IPS-20b (cell line): ENCODE results near the gene SMPD2.
"Not testable (repeated sequence)": the region's sequence is repeated elsewhere in the genome, so short reads cannot be mapped to it uniquely, and the experiment has no call there.

ENCODE experiments used
- H3K27ac ChIP-seq: one replicate; pipeline ENCODE4 v1.5.1; 2013; ENCODE audit warnings: low read length
- H3K27me3 ChIP-seq: 2 replicates; pipeline ENCODE4 v1.6.1; 2013; ENCODE audit warnings: mild to moderate bottlenecking, low read length, inconsistent platforms; ENCODE audit not compliant: insufficient read depth
- H3K36me3 ChIP-seq: 2 replicates; pipeline ENCODE4 v1.6.1; 2013; ENCODE audit warnings: low read depth, mild to moderate bottlenecking, inconsistent platforms, low read length, moderate library complexity; ENCODE audit not compliant: insufficient read depth
- H3K4me1 ChIP-seq: 2 replicates; pipeline ENCODE4 v1.6.1; 2013; ENCODE audit warnings: mild to moderate bottlenecking, control low read depth, inconsistent platforms, low read length, moderate library complexity; ENCODE audit not compliant: insufficient read depth
- H3K4me3 ChIP-seq: 2 replicates; pipeline ENCODE4 v1.5.1; 2013; ENCODE audit warnings: mild to moderate bottlenecking, low read length, inconsistent platforms
- H3K9ac ChIP-seq: 2 replicates; pipeline ENCODE4 v1.6.1; 2013; ENCODE audit warnings: low read depth, mild to moderate bottlenecking, inconsistent platforms, low read length, moderate library complexity
- H3K9me3 ChIP-seq: 2 replicates; pipeline ENCODE4 v1.6.1; 2013; ENCODE audit warnings: mild to moderate bottlenecking, low read depth, low read length, inconsistent platforms; ENCODE audit not compliant: insufficient read depth

The SMPD2 gene

GRCh38 chr6:109454496-109455436 is 14.2 kb downstream of the SMPD2 start:
- no peak overlapping the region for H3K27ac ChIP-seq
- peaks cover 27% of the 10 kb centered on the region; the same call in 1 of the 2 replicates for H3K4me1 ChIP-seq

GRCh38 chr6:109455437-109456110 is 15.1 kb downstream of the SMPD2 start, which contains the start of gene MICAL1:
Gene MICAL1 (minus strand): TSS chr6:109455772. CDS start chr6:109454196, 1,576 bp downstream.
- Histone ChIP-seq H3K27ac (no peak within 1 kb of the TSS), H3K36me3 (peaks cover 27% of the 10 kb centered on the region), H3K4me3 (peak within 1 kb of the TSS; percentile 89), H3K9ac (peak within 1 kb of the TSS; percentile 76; the same call in 1 of the 2 replicates), H3K4me1 (peaks cover 27% of the 10 kb centered on the region; the same call in 1 of the 2 replicates), H3K27me3 (peaks cover 14% of the 10 kb centered on the region; the same call in 1 of the 2 replicates), H3K9me3 (no peaks in the 10 kb centered on the region)

More at GRCh38 chr6:109454496-109455436, 14.2 kb downstream of the SMPD2 start:
- peak overlapping the region; percentile 89 for H3K4me3 ChIP-seq
- no peaks in the 10 kb centered on the region for H3K9me3 ChIP-seq
- H3K36me3 ChIP-seq, result peaks cover 29% of the 10 kb centered on the region
- peak overlapping the region; percentile 76; the same call in 1 of the 2 replicates for H3K9ac ChIP-seq
- H3K27me3 ChIP-seq, result peaks cover 14% of the 10 kb centered on the region; the same call in 1 of the 2 replicates

- peak overlapping the region; percentile 89 for H3K4me3 ChIP-seq
- H3K9ac ChIP-seq, result peak overlapping the region; percentile 20; the same call in 1 of the 2 replicates
- H3K27me3 ChIP-seq, result peaks cover 14% of the 10 kb centered on the region; the same call in 1 of the 2 replicates
- H3K9me3 ChIP-seq, result no peaks in the 10 kb centered on the region
- peaks cover 29% of the 10 kb centered on the region for H3K36me3 ChIP-seq
- no peak overlapping the region for H3K27ac ChIP-seq
- H3K4me1 ChIP-seq, result peaks cover 27% of the 10 kb centered on the region; the same call in 1 of the 2 replicates
These were observed 15.6 kb downstream of the SMPD2 start for GRCh38 chr6:109456111-109456583.

DNA sequence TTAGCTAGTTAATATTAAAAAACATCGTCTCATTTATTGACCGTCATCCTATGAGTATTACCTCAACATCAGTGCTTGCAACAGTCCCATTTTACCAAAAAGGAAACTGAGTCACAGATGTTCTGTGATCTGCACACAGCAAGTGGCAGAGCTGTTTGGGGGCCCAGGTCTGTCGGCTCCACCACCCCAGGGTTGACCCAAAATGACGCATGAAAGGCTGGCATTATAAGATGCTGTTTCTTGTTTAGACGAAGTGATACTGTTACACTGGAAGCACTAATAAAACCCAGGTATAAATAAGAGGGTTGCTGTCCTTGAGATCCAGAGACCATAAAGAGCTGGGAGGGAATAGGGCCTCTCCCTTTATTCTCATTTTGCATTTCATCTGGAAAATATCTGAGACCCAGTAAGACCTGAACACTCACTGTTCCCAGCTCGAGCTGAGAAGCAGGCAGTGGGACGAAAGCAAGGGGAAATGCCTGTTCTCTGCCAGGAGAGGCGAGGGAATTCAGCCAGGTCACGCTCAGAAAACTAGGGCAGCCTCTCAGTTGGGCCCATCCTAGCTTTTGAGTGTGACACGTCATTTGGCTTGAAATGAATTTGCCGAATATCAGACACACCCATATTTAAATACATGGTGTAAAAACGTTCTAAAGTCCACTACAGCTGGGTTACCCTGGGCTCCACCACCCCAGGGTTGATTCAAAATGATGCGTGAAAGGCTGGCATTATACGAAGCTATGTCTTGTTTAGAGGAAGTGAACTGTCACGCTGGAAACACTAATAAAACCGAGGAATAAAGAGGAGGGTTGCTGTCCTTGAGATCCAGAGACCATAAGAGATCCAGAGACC is 16.4 kb downstream of the SMPD2 start:
- H3K27ac ChIP-seq, result no peak overlapping the region
- H3K4me1 ChIP-seq, result peaks cover 27% of the 10 kb centered on the region; the same call in 1 of the 2 replicates
- peaks cover 14% of the 10 kb centered on the region; the same call in 1 of the 2 replicates for H3K27me3 ChIP-seq
- H3K9ac ChIP-seq, result peak overlapping the region; percentile 20; the same call in 1 of the 2 replicates
- peaks cover 30% of the 10 kb centered on the region for H3K36me3 ChIP-seq
- peak overlapping the region; percentile 89 for H3K4me3 ChIP-seq
- H3K9me3 ChIP-seq, result no peaks in the 10 kb centered on the region

- H3K9ac ChIP-seq, result no peak overlapping the region
- H3K9me3 ChIP-seq, result no peaks in the 10 kb centered on the region
- H3K27me3 ChIP-seq, result peaks cover 14% of the 10 kb centered on the region; the same call in 1 of the 2 replicates
- peaks cover 27% of the 10 kb centered on the region; the same call in 1 of the 2 replicates for H3K4me1 ChIP-seq
- no peak overlapping the region for H3K27ac ChIP-seq
- no peak overlapping the region; the same call in 1 of the 2 replicates for H3K4me3 ChIP-seq
- H3K36me3 ChIP-seq, result peaks cover 30% of the 10 kb centered on the region
These were observed 17.1 kb downstream of the SMPD2 start for GRCh38 chr6:109457562-109457996.

DNA sequence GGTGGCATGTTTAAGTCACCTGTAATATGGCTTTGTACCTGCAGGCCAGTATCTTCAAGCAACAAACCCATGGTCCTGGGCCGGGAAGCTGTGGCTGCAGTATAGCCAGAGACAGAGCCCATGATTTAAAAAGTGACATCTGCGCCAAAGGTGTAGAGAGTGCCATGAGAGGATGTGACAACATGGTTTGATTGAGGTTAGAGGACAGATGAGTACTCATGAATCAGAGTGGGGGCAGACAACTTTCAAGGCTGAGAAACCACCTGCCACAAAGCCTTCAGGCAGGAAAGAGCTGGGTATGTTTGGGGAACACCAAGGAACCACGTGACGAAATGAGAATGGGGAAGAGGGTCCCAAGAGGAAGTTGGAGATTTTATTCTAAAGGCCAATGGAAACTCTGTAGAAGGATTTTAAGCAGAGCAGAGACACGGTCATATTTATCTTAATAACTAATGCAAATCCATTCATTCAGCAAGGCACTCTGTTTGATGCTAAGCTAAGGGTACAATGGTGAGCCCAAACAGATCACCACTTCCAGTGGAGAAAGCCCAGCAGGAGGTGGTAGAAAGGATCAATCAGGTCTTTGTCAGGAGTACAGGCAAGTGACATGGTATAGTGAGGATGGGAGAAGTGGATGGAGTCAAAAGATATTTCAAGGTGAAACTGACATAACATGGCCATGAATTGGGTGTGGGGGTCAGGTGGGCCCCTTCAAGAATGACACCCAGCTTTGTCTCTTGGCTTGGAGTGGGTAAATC is 18.4 kb downstream of the SMPD2 start:
- Histone ChIP-seq H3K4me3 (no peak overlapping the region), H3K9ac (no peak overlapping the region)

DNA sequence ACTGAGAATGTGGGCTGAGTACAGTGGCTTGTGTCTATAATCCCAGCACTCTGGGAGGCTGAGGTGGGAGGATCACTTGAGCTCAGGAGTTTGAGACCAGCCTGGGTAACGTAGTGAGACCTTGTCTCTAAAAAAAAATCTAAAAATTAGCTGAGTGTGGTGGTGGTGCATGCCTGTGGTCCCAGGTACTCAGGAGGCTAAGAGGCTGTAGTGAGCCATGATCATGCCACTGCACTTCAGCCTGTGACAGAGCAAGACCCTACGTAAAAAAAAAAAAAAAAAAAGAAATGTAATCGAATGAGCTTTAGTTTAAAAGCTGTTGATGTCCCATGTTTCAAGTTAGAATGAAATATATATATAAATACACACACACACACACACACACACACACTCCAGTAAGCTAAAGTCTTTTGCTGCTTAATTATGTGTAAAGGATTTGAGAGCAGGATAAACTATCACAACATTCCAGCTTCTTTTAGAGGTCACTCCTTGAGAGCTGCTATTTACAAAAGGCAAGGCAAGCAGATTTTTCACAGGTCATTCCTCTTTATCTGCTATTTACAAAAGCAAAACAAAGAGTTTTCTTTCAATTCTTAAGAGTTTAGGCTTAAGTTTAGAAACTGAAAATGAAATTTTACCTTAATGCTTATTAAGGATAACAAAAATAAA is 19.8 kb downstream of the SMPD2 start:
- H3K4me3 ChIP-seq, result no peak overlapping the region
- peaks cover 8% of the 10 kb centered on the region; the same call in 1 of the 2 replicates for H3K27me3 ChIP-seq
- H3K27ac ChIP-seq, result no peak overlapping the region
- H3K36me3 ChIP-seq, result peaks cover 46% of the 10 kb centered on the region
- peaks cover 19% of the 10 kb centered on the region; the same call in 1 of the 2 replicates for H3K4me1 ChIP-seq
- H3K9ac ChIP-seq, result no peak overlapping the region
- no peaks in the 10 kb centered on the region for H3K9me3 ChIP-seq

More for the DNA sequence above, 18.4 kb downstream of the SMPD2 start:
- Histone ChIP-seq H3K36me3 (peaks cover 33% of the 10 kb centered on the region), H3K27ac (no peak overlapping the region), H3K9me3 (no peaks in the 10 kb centered on the region), H3K4me1 (peaks cover 26% of the 10 kb centered on the region; the same call in 1 of the 2 replicates), H3K27me3 (peaks cover 14% of the 10 kb centered on the region; the same call in 1 of the 2 replicates)

DNA sequence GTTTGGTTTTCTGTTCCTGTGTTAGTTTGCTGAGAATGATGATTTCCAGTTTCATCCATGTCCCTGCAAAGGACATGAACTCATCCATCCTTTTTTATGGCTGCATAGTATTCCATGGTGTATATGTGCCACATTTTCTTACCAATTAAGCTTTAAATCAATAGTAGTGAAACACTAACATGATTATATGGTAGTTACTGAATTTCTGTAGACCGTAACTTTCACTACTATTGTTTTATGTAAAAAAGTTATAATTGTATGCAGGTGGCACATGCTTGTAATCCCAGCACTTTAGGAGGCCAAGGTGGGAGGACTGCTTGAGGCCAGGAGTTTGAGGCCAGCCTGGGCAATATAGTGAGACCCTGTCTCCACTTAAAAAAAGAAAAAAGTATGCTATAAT is 20.7 kb downstream of the SMPD2 start:
- Histone ChIP-seq H3K36me3 (peaks cover 55% of the 10 kb centered on the region), H3K4me1 (peaks cover 19% of the 10 kb centered on the region; the same call in 1 of the 2 replicates)
- H3K9me3 ChIP-seq, H3K9ac ChIP-seq, H3K27ac ChIP-seq, H3K27me3 ChIP-seq, H3K4me3 ChIP-seq: not testable (repeated sequence)

DNA sequence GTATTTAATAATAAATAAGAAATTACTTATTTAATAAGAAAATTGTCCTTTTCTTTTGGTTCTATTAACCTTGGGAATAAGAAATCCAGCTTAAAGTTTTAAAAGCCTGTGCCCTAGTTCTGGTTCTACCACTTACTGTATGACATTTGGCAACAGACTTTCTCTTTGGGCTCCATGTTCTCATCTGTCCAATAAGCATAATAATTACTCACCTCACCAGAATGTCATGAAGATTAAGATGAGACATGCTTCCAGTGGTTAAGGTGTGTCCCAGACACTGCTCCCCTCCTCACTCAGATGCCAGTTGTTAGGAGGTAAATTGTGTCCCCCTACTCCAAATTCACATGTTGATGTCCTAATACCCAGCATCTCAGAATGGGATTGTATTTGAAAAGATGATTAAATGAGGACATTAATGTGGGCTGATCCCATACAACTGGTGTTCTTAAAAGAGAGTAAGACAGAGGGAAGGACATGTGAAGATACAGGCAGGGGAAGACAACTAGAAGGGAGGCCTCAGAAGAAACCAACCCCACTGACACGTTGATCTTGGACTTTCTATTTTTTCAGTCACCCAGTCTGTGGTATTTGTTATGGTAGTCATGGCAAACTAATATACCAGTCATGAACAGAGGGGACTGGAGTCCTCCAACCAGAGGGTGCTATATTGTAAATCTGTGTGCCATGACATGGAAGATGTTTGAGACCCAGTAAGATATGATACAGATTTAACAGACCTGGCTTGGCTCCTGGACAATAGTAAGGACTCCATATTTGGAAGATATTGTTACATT is 21.4 kb downstream of the SMPD2 start:
- Histone ChIP-seq H3K27ac (no peak overlapping the region), H3K36me3 (peaks cover 63% of the 10 kb centered on the region), H3K9ac (no peak overlapping the region), H3K4me3 (no peak overlapping the region), H3K27me3 (peaks cover 3% of the 10 kb centered on the region; the same call in 1 of the 2 replicates), H3K4me1 (peaks cover 13% of the 10 kb centered on the region; the same call in 1 of the 2 replicates), H3K9me3 (no peaks in the 10 kb centered on the region)
